Neuron (in vitro differentiated cells): ENCODE data around the gene BRK1.
A peak's percentile ranks its signal among the peaks of the same experiment; 100 is the strongest.
"Not testable (repeated sequence)": the region's sequence is repeated elsewhere in the genome, so short reads cannot be mapped to it uniquely, and the experiment has no call there.

ENCODE experiments used
- H2AFZ ChIP-seq: one replicate; pipeline ENCODE4 v1.6.1; 2013; ENCODE audit warnings: low read depth, mild to moderate bottlenecking, inconsistent platforms, low read length, moderate library complexity
- H3K27me3 ChIP-seq: one replicate; pipeline ENCODE4 v1.6.1; 2013; ENCODE audit warnings: low read length; ENCODE audit not compliant: insufficient read depth
- H3K36me3 ChIP-seq: one replicate; pipeline ENCODE4 v1.6.1; 2013; ENCODE audit warnings: low read length; ENCODE audit not compliant: insufficient read depth
- H3K4me1 ChIP-seq: one replicate; pipeline ENCODE4 v1.6.1; 2013; ENCODE audit warnings: low read length; ENCODE audit not compliant: insufficient read depth
- H3K4me3 ChIP-seq: 2 replicates; pipeline ENCODE4 v1.5.1; 2013; ENCODE audit warnings: mild to moderate bottlenecking, low read length, moderate library complexity
- H3K9me3 ChIP-seq: one replicate; pipeline ENCODE4 v1.6.1; 2013; ENCODE audit warnings: low read length

The BRK1 gene

GRCh38 chr3:10155123-10155472 lies 39.6 kb downstream of the BRK1 start:
- Histone ChIP-seq H2AFZ (no peak overlapping the region), H3K27me3 (no peaks in the 10 kb centered on the region), H3K4me1 (no peaks in the 10 kb centered on the region), H3K4me3 (no peak overlapping the region), H3K36me3 (peaks cover 37% of the 10 kb centered on the region), H3K9me3 (no peaks in the 10 kb centered on the region)

GRCh38 chr3:10155658-10156057 lies 40.2 kb downstream of the BRK1 start:
- Histone ChIP-seq H3K4me1 (no peaks in the 10 kb centered on the region), H3K36me3 (peaks cover 31% of the 10 kb centered on the region), H3K4me3 (no peak overlapping the region), H2AFZ (no peak overlapping the region), H3K27me3 (no peaks in the 10 kb centered on the region), H3K9me3 (no peaks in the 10 kb centered on the region)

- Histone ChIP-seq H3K4me1 (no peaks in the 10 kb centered on the region), H3K27me3 (no peaks in the 10 kb centered on the region), H2AFZ (no peak overlapping the region), H3K36me3 (peaks cover 24% of the 10 kb centered on the region), H3K9me3 (no peaks in the 10 kb centered on the region), H3K4me3 (no peak overlapping the region)
Observed at GRCh38 chr3:10157031-10157430, 41.6 kb downstream of the BRK1 start.

- not testable (repeated sequence) for H2AFZ ChIP-seq, H3K27me3 ChIP-seq, H3K4me3 ChIP-seq, H3K4me1 ChIP-seq, H3K9me3 ChIP-seq, H3K36me3 ChIP-seq
Observed at GRCh38 chr3:10158555-10158954, 43.1 kb downstream of the BRK1 start.

- Histone ChIP-seq H2AFZ (no peak overlapping the region), H3K4me1 (no peaks in the 10 kb centered on the region), H3K9me3 (no peaks in the 10 kb centered on the region), H3K27me3 (no peaks in the 10 kb centered on the region), H3K4me3 (no peak overlapping the region), H3K36me3 (peaks cover 2% of the 10 kb centered on the region)
Observed at GRCh38 chr3:10160346-10160745, 44.9 kb downstream of the BRK1 start.

- Histone ChIP-seq H3K9me3 (no peaks in the 10 kb centered on the region), H3K4me3 (no peak overlapping the region), H3K27me3 (no peaks in the 10 kb centered on the region), H3K4me1 (no peaks in the 10 kb centered on the region), H2AFZ (no peak overlapping the region), H3K36me3 (no peaks in the 10 kb centered on the region)
Observed at GRCh38 chr3:10160925-10161324, 45.5 kb downstream of the BRK1 start.

GRCh38 chr3:10162185-10162584 lies 46.7 kb downstream of the BRK1 start:
- Histone ChIP-seq H3K36me3 (no peaks in the 10 kb centered on the region), H3K4me1 (no peaks in the 10 kb centered on the region), H2AFZ (no peak overlapping the region), H3K4me3 (no peak overlapping the region), H3K9me3 (no peaks in the 10 kb centered on the region), H3K27me3 (no peaks in the 10 kb centered on the region)

GRCh38 chr3:10164201-10164545 lies 48.7 kb downstream of the BRK1 start:
- peak overlapping the region; percentile 79 for H3K4me3 ChIP-seq
- H3K27me3 ChIP-seq, H3K9me3 ChIP-seq, H3K36me3 ChIP-seq, H3K4me1 ChIP-seq: not testable (repeated sequence)
- H2AFZ ChIP-seq = peak overlapping the region; percentile 97

- Histone ChIP-seq H3K9me3 (no peaks in the 10 kb centered on the region), H2AFZ (peak within 1 kb of the TSS; percentile 97), H3K4me1 (no peaks in the 10 kb centered on the region), H3K36me3 (no peaks in the 10 kb centered on the region), H3K27me3 (no peaks in the 10 kb centered on the region), H3K4me3 (peak within 1 kb of the TSS; percentile 79)
Observed at GRCh38 chr3:10164546-10165393, 49.3 kb downstream of the BRK1 start, which contains the start of gene IRAK2. IRAK2 (plus strand) TSS chr3:10164919; CDS start chr3:10164955, 36 bp downstream.

- Histone ChIP-seq H3K4me3 (no peak overlapping the region), H3K36me3 (no peaks in the 10 kb centered on the region), H2AFZ (no peak overlapping the region), H3K4me1 (no peaks in the 10 kb centered on the region), H3K27me3 (no peaks in the 10 kb centered on the region), H3K9me3 (no peaks in the 10 kb centered on the region)
Observed at GRCh38 chr3:10166213-10166604, 50.7 kb downstream of the BRK1 start.

- no peak overlapping the region for H3K4me3 ChIP-seq
- H3K9me3 ChIP-seq = no peaks in the 10 kb centered on the region
- no peaks in the 10 kb centered on the region for H3K4me1 ChIP-seq
- no peaks in the 10 kb centered on the region for H3K27me3 ChIP-seq
- H3K36me3 ChIP-seq = no peaks in the 10 kb centered on the region
- H2AFZ ChIP-seq = no peak overlapping the region
Observed at GRCh38 chr3:10169000-10169496, 53.6 kb downstream of the BRK1 start.

GRCh38 chr3:10170915-10171478 lies 55.5 kb downstream of the BRK1 start:
- no peaks in the 10 kb centered on the region for H3K4me1 ChIP-seq
- no peaks in the 10 kb centered on the region for H3K27me3 ChIP-seq
- H3K9me3 ChIP-seq = no peaks in the 10 kb centered on the region
- H3K36me3 ChIP-seq = no peaks in the 10 kb centered on the region
- no peak overlapping the region for H3K4me3 ChIP-seq
- no peak overlapping the region for H2AFZ ChIP-seq

GRCh38 chr3:10173095-10173925 lies 57.8 kb downstream of the BRK1 start:
- Histone ChIP-seq H3K9me3 (no peaks in the 10 kb centered on the region), H3K36me3 (no peaks in the 10 kb centered on the region), H2AFZ (no peak overlapping the region), H3K4me1 (no peaks in the 10 kb centered on the region), H3K27me3 (no peaks in the 10 kb centered on the region), H3K4me3 (no peak overlapping the region)
